Measurements from ENCODE around the gene REXO5. TPM values are rescaled to one million over a fixed set of nuclear protein-coding genes. Genes with fewer than 3 reads are reported as not detected.
A peak's percentile ranks its signal among the peaks of the same experiment; 100 is the strongest.

Gene REXO5
- total RNA-seq, 1 experiment from 2014 or later, result 6.7 TPM

DNA sequence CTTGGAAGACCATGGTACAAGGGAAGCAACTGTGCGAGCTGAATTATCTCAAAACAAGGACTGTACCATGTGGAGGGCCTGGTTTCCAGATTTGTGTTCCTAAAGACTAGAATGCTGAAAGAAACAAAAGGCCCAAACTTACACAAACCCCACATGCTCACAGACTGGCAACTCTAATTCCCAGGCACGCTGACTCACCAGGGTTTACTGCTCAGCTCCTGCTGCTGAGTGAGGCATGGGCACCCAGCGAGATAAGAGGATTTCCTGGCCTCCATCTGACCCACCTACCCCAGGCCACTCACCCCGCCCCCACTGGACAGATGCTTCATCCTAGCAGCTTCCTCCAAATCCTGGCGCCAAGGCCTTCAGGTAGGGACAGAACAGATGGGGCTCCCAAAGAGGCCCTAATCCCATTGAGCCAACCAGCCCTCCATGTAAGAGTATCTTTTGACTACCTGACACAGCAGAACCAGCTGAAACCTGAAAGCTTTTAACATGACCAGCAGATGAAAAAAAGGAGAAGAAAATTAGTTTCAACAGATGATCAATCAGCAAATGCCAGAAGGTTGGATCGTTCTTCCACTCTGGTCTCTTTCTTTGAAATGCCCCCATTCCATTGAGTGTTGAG, 59.9 kb downstream of the REXO5 start:
- no peaks in the 10 kb centered on the region for H3K9me3 ChIP-seq (ENCODE audit: control insufficient read depth, low read depth, low read length)
- H2BK5ac ChIP-seq (ENCODE audit: insufficient read length, low read length), result no peak overlapping the region
- peak; percentile 41 for DNase-seq
- H3K79me2 ChIP-seq (ENCODE audit: insufficient read depth, low read length), result peaks cover 2% of the 10 kb centered on the region; the same call in 1 of the 2 replicates
- H3K36me3 Mint-ChIP-seq (ENCODE audit: insufficient read depth in 1 of 3, low read depth in 3 of 3), result peaks cover 10 to 19% (median 17%) of the 10 kb centered on the region in 3 experiments
- no peak overlapping the region for H4K5ac ChIP-seq (ENCODE audit: insufficient read length, low read depth, low read length)
- H2BK15ac ChIP-seq (ENCODE audit: low read depth, low read length), result no peak overlapping the region
- peak overlapping the region; percentile 83 to 90 (median 85); a peak in 5 of 7 replicates for H3K27ac Mint-ChIP-seq
- H3K27ac ChIP-seq (ENCODE audit: insufficient read length, low read depth, low read length), result no peak overlapping the region
- H2BK12ac ChIP-seq (ENCODE audit: insufficient read length, low read depth, low read length), result no peak overlapping the region
- peaks cover 3% of the 10 kb centered on the region; the same call in 1 of the 2 replicates for H3K4me1 ChIP-seq (ENCODE audit: insufficient read depth, low read length)
- H2BK120ac ChIP-seq (ENCODE audit: low read depth, low read length, poor library complexity, severe bottlenecking), result no peak overlapping the region
- WGBS (ENCODE audit: extremely low coverage, insufficient read length, low lambda C conversion rate), result no CpG with 5 or more reads among the region's 6 CpGs
- no peak overlapping the region for H2AK5ac ChIP-seq (ENCODE audit: insufficient read length, low read length)
- no peak overlapping the region for H2AFZ ChIP-seq (ENCODE audit: low read length)
- no peaks in the 10 kb centered on the region for H3K9me3 Mint-ChIP-seq
- H4K20me1 ChIP-seq (ENCODE audit: control insufficient read depth, insufficient read depth, insufficient read length), result no peaks in the 10 kb centered on the region
- no peak overlapping the region for H3K9ac ChIP-seq (ENCODE audit: extremely low read depth, insufficient read length, low read length)
- no peak overlapping the region for H3K18ac ChIP-seq (ENCODE audit: insufficient read length, low read depth, low read length)
- no peak overlapping the region for H3K4ac ChIP-seq (ENCODE audit: low read depth, low read length)
- H4K91ac ChIP-seq (ENCODE audit: insufficient read length, low read depth, low read length), result no peak overlapping the region
- H3K4me1 Mint-ChIP-seq, result peaks cover 28 to 30% of the 10 kb centered on the region in 2 experiments
- no peak overlapping the region for H3T11ph ChIP-seq (ENCODE audit: low read length)
- H3K14ac ChIP-seq (ENCODE audit: insufficient read depth, low read length), result no peak overlapping the region
- no peak overlapping the region for H2BK20ac ChIP-seq (ENCODE audit: low read depth, low read length, poor library complexity, severe bottlenecking)
- H3K23me2 ChIP-seq (ENCODE audit: insufficient read length, low read depth, low read length, poor library complexity, severe bottlenecking), result no peaks in the 10 kb centered on the region
- peaks cover 11% of the 10 kb centered on the region for H3K79me1 ChIP-seq (ENCODE audit: insufficient read depth, low read depth, low read length, poor library complexity, severe bottlenecking)
- no peak overlapping the region for H3K4me2 ChIP-seq (ENCODE audit: insufficient read depth, insufficient read length, low read length)
- TF ChIP-seq, protein P1, sequence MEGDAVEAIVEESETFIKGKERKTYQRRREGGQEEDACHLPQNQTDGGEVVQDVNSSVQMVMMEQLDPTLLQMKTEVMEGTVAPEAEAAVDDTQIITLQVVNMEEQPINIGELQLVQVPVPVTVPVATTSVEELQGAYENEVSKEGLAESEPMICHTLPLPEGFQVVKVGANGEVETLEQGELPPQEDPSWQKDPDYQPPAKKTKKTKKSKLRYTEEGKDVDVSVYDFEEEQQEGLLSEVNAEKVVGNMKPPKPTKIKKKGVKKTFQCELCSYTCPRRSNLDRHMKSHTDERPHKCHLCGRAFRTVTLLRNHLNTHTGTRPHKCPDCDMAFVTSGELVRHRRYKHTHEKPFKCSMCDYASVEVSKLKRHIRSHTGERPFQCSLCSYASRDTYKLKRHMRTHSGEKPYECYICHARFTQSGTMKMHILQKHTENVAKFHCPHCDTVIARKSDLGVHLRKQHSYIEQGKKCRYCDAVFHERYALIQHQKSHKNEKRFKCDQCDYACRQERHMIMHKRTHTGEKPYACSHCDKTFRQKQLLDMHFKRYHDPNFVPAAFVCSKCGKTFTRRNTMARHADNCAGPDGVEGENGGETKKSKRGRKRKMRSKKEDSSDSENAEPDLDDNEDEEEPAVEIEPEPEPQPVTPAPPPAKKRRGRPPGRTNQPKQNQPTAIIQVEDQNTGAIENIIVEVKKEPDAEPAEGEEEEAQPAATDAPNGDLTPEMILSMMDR (conservative IDR thresholded peaks at IDR 0.05), result no peak
- H4K8ac ChIP-seq (replicated peaks; ENCODE audit: insufficient read length, low read depth, low read length), result no peak overlapping the region
- no peaks in the 10 kb centered on the region for H3K27me3 Mint-ChIP-seq (ENCODE audit: low read depth)
- no peak overlapping the region for H3K23ac ChIP-seq (ENCODE audit: insufficient read length, low read depth, low read length)
- H3K56ac ChIP-seq (ENCODE audit: insufficient read length, low read depth, low read length), result no peak overlapping the region
- H3K27me3 ChIP-seq (ENCODE audit: insufficient read depth, low read length), result no peaks in the 10 kb centered on the region
- H3K4me3 Mint-ChIP-seq, result no peak overlapping the region

Measured in H9 (cell line).